SK-N-SH (cell line): ENCODE measurements around the gene BAAT. TPM values are rescaled to one million over a fixed set of nuclear protein-coding genes. Genes with fewer than 3 reads are reported as not detected.

Source experiments
- CTCF ChIA-PET: fragments of 300-600, 350-600 bp; formaldehyde crosslinking; extraction: SDS; loops from one replicate; lab custom pipeline; 2021; lab: Yijun Ruan, JAX
- POLR2A ChIA-PET: fragments of 350-600 bp; sonication (Branson Sonifier 250); formaldehyde crosslinking; extraction: SDS; loops from one replicate; lab custom pipeline; 2020; ENCODE audit warnings: antibody characterized with exemption, inconsistent platforms; lab: Yijun Ruan, JAX
- DNase-seq: peaks from one replicate; pipeline ENCODE4 v3.0.0; 2012
- H2AFZ ChIP-seq: fragments of 200-600 bp; sonication (generic); 2 replicates; pipeline ENCODE4 v1.8.1; 2016; ENCODE audit warnings: antibody characterized with exemption, mild to moderate bottlenecking, low read depth
- H3F3A ChIP-seq: fragments of 200-600 bp; sonication (generic); replicated peaks from 2 replicates; pipeline ENCODE3; 2016; ENCODE audit warnings: antibody characterized with exemption, mild to moderate bottlenecking; ENCODE audit not compliant: insufficient read depth
- H3K27ac ChIP-seq, 2 experiments: fragments of 200-500 bp in 1 of 2; fragments of 200-600 bp in 1 of 2; sonication (Bioruptor generic) in 1 of 2; sonication (generic), shearing (Covaris generic) in 1 of 2; 2 replicates each; pipeline versions ENCODE4 v1.5.1 to v1.6.1; 2014 to 2016; ENCODE audit warnings: low read depth in 2 of 2, inconsistent platforms in 1 of 2, low read length in 1 of 2, mild to moderate bottlenecking in 1 of 2, mixed read lengths in 1 of 2
- H3K27me3 ChIP-seq: fragments of 200-600 bp; sonication (generic), shearing (Covaris generic); 2 replicates; pipeline ENCODE4 v1.6.1; 2016; ENCODE audit warnings: mixed run types; ENCODE audit not compliant: insufficient read depth
- H3K36me3 ChIP-seq, 2 experiments: fragments of 200-500 bp in 1 of 2; fragments of 200-600 bp in 1 of 2; sonication (Bioruptor generic) in 1 of 2; sonication (generic) in 1 of 2; replicated peaks in 1 of 2; 2 replicates each; pipeline versions ENCODE3 to v1.5.1; 2014 to 2016; ENCODE audit warnings: low read length in 1 of 2, mild to moderate bottlenecking in 1 of 2; ENCODE audit not compliant: insufficient read depth in 2 of 2, control insufficient read depth in 1 of 2
- H3K4me1 ChIP-seq, 2 experiments: fragments of 200-500 bp in 1 of 2; fragments of 200-600 bp in 1 of 2; sonication (Bioruptor generic) in 1 of 2; sonication (generic), shearing (Covaris generic) in 1 of 2; 2 replicates each; pipeline versions ENCODE4 v1.5.1 to v1.6.1; 2014 to 2016; ENCODE audit warnings: low read depth in 1 of 2, low read length in 1 of 2, mixed run types in 1 of 2; ENCODE audit not compliant: insufficient read depth in 2 of 2, control insufficient read depth in 1 of 2
- H3K4me2 ChIP-seq: fragments of 200-600 bp; sonication (generic), shearing (Covaris generic); 2 replicates; pipeline ENCODE4 v1.6.1; 2017; ENCODE audit warnings: mixed run types
- H3K4me3 ChIP-seq, 2 experiments: fragments of 200-500 bp in 1 of 2; fragments of 200-600 bp in 1 of 2; sonication (Bioruptor generic) in 1 of 2; sonication (generic), shearing (Covaris generic) in 1 of 2; 2 replicates each; pipeline versions ENCODE4 v1.5.1 to v1.8.1; 2014 to 2016; ENCODE audit warnings: low read depth in 2 of 2, inconsistent platforms in 1 of 2, low read length in 1 of 2, mild to moderate bottlenecking in 1 of 2, mixed read lengths in 1 of 2, moderate library complexity in 1 of 2
- H3K79me2 ChIP-seq: fragments of 200-600 bp; sonication (generic); 2 replicates; pipeline ENCODE4 v1.8.1; 2017; ENCODE audit warnings: mild to moderate bottlenecking; ENCODE audit not compliant: insufficient read depth
- H3K9ac ChIP-seq: fragments of 200-600 bp; sonication (generic); 2 replicates; pipeline ENCODE4 v1.6.1; 2017; ENCODE audit warnings: mixed run types
- H3K9me2 ChIP-seq: fragments of 200-600 bp; sonication (generic); 2 replicates; pipeline ENCODE4 v1.6.1; 2017; ENCODE audit warnings: mixed run types
- H3K9me3 ChIP-seq: fragments of 200-600 bp; sonication (generic); 2 replicates; pipeline ENCODE4 v1.6.1; 2017; ENCODE audit warnings: mixed run types, mild to moderate bottlenecking, moderate library complexity
- H4K20me1 ChIP-seq: fragments of 200-600 bp; sonication (generic); 2 replicates; pipeline ENCODE4 v1.6.1; 2017; ENCODE audit warnings: mild to moderate bottlenecking, mixed run types; ENCODE audit not compliant: insufficient read depth
- EZH2phosphoT487 ChIP-seq: fragments of 200-600 bp; sonication (generic); IDR thresholded peaks from 2 replicates; pipeline ENCODE4 v1.6.1; 2017; ENCODE audit warnings: low read depth, mixed run types, mild to moderate bottlenecking, antibody characterized with exemption, moderate library complexity, borderline replicate concordance
- FOSL2 ChIP-seq: IDR thresholded peaks from 2 replicates; pipeline ENCODE4 v1.4.0; 2012; ENCODE audit warnings: low read depth, mild to moderate bottlenecking, moderate library complexity, borderline replicate concordance
- FOXJ3 ChIP-seq: sonication (generic); formaldehyde crosslinking; IDR thresholded peaks from 2 replicates; pipeline ENCODE4 v1.5.1; 2020; ENCODE audit warnings: mild to moderate bottlenecking, missing genetic modification reagents
- GABPA ChIP-seq: IDR thresholded peaks from 2 replicates; pipeline ENCODE4 v1.4.0; 2012; ENCODE audit warnings: low read depth, mild to moderate bottlenecking
- GATA2 ChIP-seq: sonication (generic); formaldehyde crosslinking; IDR thresholded peaks from 2 replicates; pipeline ENCODE4 v1.5.0; 2020; ENCODE audit warnings: mild to moderate bottlenecking, missing genetic modification reagents
- MEF2A ChIP-seq: IDR thresholded peaks from 2 replicates; pipeline ENCODE4 v1.4.0; 2012; ENCODE audit warnings: low read depth, borderline replicate concordance
- NRF1 ChIP-seq: IDR thresholded peaks from 2 replicates; pipeline ENCODE4 v1.6.1; 2012; ENCODE audit warnings: low read depth, mild to moderate bottlenecking, low read length
- POLR2AphosphoS5 ChIP-seq: IDR thresholded peaks from 2 replicates; pipeline ENCODE4 v1.6.1; 2012; ENCODE audit warnings: low read depth, low read length
- RCOR1 ChIP-seq: fragments of 150-350 bp; IDR thresholded peaks from 2 replicates; pipeline ENCODE4 v1.6.1; 2017; ENCODE audit warnings: antibody characterized with exemption, low read length
- RXRA ChIP-seq: IDR thresholded peaks from 2 replicates; pipeline ENCODE4 v1.4.0; 2012; ENCODE audit warnings: low read depth, mild to moderate bottlenecking, borderline replicate concordance
- SIN3A ChIP-seq: IDR thresholded peaks from 2 replicates; pipeline ENCODE4 v1.6.1; 2012; ENCODE audit warnings: low read depth, mild to moderate bottlenecking, low read length, moderate library complexity, borderline replicate concordance
- SMC3 ChIP-seq: IDR thresholded peaks from 2 replicates; pipeline ENCODE4 v1.6.1; 2012; ENCODE audit warnings: low read depth, low read length, improper control_type of control experiment
- TCF12 ChIP-seq: IDR thresholded peaks from 2 replicates; pipeline ENCODE4 v1.4.0; 2012
- YY1 ChIP-seq: IDR thresholded peaks from 2 replicates; pipeline ENCODE4 v1.4.0; 2012; ENCODE audit warnings: low read depth, mild to moderate bottlenecking
- WGBS: methylation state at CpG from one replicate; pipeline ENCODE4 v1.1.6; 2017; ENCODE audit warnings: low lambda C conversion rate; 5-methylcytosine and 5-hydroxymethylcytosine counted together
- polyA plus RNA-seq, 3 experiments: library from polyadenylated mRNA; depleted of rRNA; stranded (reverse); fragments of >200 nt; gene quantifications; 2 replicates each; pipeline ENCODE4 v1.2.3, GENCODE V29; 2012
- TF ChIP-seq, protein P1 (sequence below): IDR thresholded peaks from 2 replicates; pipeline ENCODE4 v1.4.0; 2012; ENCODE audit warnings: low read depth, borderline replicate concordance

BAAT gene
- polyA plus RNA-seq, 1 of the 3 experiments (the other 2 are of a cell fraction): 0.02 TPM

GRCh38 chr9:101333926-101334702 is 50.7 kb downstream of the BAAT start:
- CTCF ChIA-PET: interaction anchor here (0.9 to 1.0 kb wide), 2 partner anchors 22 to 33 kb away, joined by 3 read pairs; no protein-coding TSS in a partner anchor

GRCh38 chr9:101333490-101333889 is 51.3 kb downstream of the BAAT start:
- WGBS: 43% methylated on average over 4 of the region's 4 CpGs
- no peak overlapping the region for H2AFZ ChIP-seq
- no peak overlapping the region for H3K4me3 ChIP-seq
- H3K27ac ChIP-seq: no peak overlapping the region
- no peaks in the 10 kb centered on the region for H3K79me2 ChIP-seq
- CTCF ChIA-PET: no interaction called here
- POLR2A ChIA-PET: no interaction called here
- no peaks in the 10 kb centered on the region for H3K9me3 ChIP-seq
- H3K36me3 ChIP-seq: no peaks in the 10 kb centered on the region
- no peaks in the 10 kb centered on the region for H3F3A ChIP-seq
- no peak overlapping the region for H3K4me2 ChIP-seq
- H3K9me2 ChIP-seq: no peaks in the 10 kb centered on the region
- no peaks in the 10 kb centered on the region for H3K27me3 ChIP-seq
- H4K20me1 ChIP-seq: no peaks in the 10 kb centered on the region
- H3K4me1 ChIP-seq: no peaks in the 10 kb centered on the region
- DNase-seq: no peak
- H3K9ac ChIP-seq: no peak overlapping the region
- TF ChIP-seq EZH2phosphoT487 (no peak), MEF2A (no peak), FOSL2 (no peak)

More at GRCh38 chr9:101333926-101334702, 50.7 kb downstream of the BAAT start:
- Histone ChIP-seq H3K4me2 (no peak overlapping the region), H4K20me1 (no peaks in the 10 kb centered on the region), H3K27me3 (no peaks in the 10 kb centered on the region), H2AFZ (no peak overlapping the region), H3K27ac (no peak overlapping the region), H3K9me2 (no peaks in the 10 kb centered on the region), H3F3A (no peaks in the 10 kb centered on the region), H3K9ac (no peak overlapping the region), H3K4me3 (no peak overlapping the region), H3K36me3 (no peaks in the 10 kb centered on the region), H3K79me2 (no peaks in the 10 kb centered on the region), H3K4me1 (no peaks in the 10 kb centered on the region), H3K9me3 (no peaks in the 10 kb centered on the region)
- WGBS: 36% methylated on average over 22 of the region's 25 CpGs
- TF ChIP-seq GATA2 (CRISPR knock-in tag) (no peak), MEF2A (no peak), SMC3 (no peak), NRF1 (no peak), TCF12 (no peak), GABPA (no peak), POLR2AphosphoS5 (no peak), YY1 (no peak), SIN3A (no peak), RCOR1 (no peak), RXRA (no peak), FOXJ3 (CRISPR knock-in tag) (no peak)
- TF ChIP-seq, protein P1, sequence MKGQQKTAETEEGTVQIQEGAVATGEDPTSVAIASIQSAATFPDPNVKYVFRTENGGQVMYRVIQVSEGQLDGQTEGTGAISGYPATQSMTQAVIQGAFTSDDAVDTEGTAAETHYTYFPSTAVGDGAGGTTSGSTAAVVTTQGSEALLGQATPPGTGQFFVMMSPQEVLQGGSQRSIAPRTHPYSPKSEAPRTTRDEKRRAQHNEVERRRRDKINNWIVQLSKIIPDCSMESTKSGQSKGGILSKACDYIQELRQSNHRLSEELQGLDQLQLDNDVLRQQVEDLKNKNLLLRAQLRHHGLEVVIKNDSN: no peak
- DNase-seq: no peak
- POLR2A ChIA-PET: no interaction called here
